ENCODE measurements around the gene PRR18. TPM values are rescaled to one million over a fixed set of nuclear protein-coding genes. Genes with fewer than 3 reads are reported as not detected.

Gene PRR18
- polyA plus RNA-seq, 1 donor: 11.3 TPM

GRCh38 chr6:166306378-166307081, 1.7 kb downstream of the PRR18 start:
- Histone ChIP-seq H3K9me3 (ENCODE audit: control insufficient read depth, low read depth, low read length) (peaks cover 7% of the 10 kb centered on the region), H3K4me1 (ENCODE audit: control insufficient read depth, insufficient read depth, low read length) (peaks cover 17% of the 10 kb centered on the region), H3K4me3 (ENCODE audit: low read length) (peak overlapping the region; percentile 10), H3K27ac (ENCODE audit: low read length) (no peak overlapping the region), H3K27me3 (ENCODE audit: control insufficient read depth, insufficient read depth, low read length) (peaks cover 54% of the 10 kb centered on the region), H3K36me3 (ENCODE audit: control insufficient read depth, insufficient read depth, low read length) (no peaks in the 10 kb centered on the region)
- peak; percentile 25 to 60 for DNase-seq
- WGBS (ENCODE audit: insufficient coverage, low lambda C conversion rate): no CpG with 5 or more reads among the region's 34 CpGs

GRCh38 chr6:166305562-166306117, 2.6 kb downstream of the PRR18 start:
- Histone ChIP-seq H3K4me3 (ENCODE audit: low read length) (no peak overlapping the region), H3K4me1 (ENCODE audit: control insufficient read depth, insufficient read depth, low read length) (peaks cover 17% of the 10 kb centered on the region), H3K36me3 (ENCODE audit: control insufficient read depth, insufficient read depth, low read length) (no peaks in the 10 kb centered on the region), H3K27me3 (ENCODE audit: control insufficient read depth, insufficient read depth, low read length) (peaks cover 53% of the 10 kb centered on the region), H3K27ac (ENCODE audit: low read length) (no peak overlapping the region), H3K9me3 (ENCODE audit: control insufficient read depth, low read depth, low read length) (peaks cover 7% of the 10 kb centered on the region)
- WGBS (ENCODE audit: insufficient coverage, low lambda C conversion rate): no CpG with 5 or more reads among the region's 10 CpGs
- DNase-seq: peak in 1 of 2 donors; percentile 48

GRCh38 chr6:166304106-166304505, 4.1 kb downstream of the PRR18 start:
- H3K27me3 ChIP-seq (ENCODE audit: control insufficient read depth, insufficient read depth, low read length): peaks cover 38% of the 10 kb centered on the region

GRCh38 chr6:166301611-166302529, 6.3 kb downstream of the PRR18 start:
- H3K9me3 ChIP-seq (ENCODE audit: control insufficient read depth, low read depth, low read length): peaks cover 10% of the 10 kb centered on the region
- peaks cover 11% of the 10 kb centered on the region for H3K4me1 ChIP-seq (ENCODE audit: control insufficient read depth, insufficient read depth, low read length)
- H3K36me3 ChIP-seq (ENCODE audit: control insufficient read depth, insufficient read depth, low read length): no peaks in the 10 kb centered on the region
- DNase-seq: no peak
- no peak overlapping the region for H3K4me3 ChIP-seq (ENCODE audit: low read length)
- H3K27me3 ChIP-seq (ENCODE audit: control insufficient read depth, insufficient read depth, low read length): peaks cover 24% of the 10 kb centered on the region
- no peak overlapping the region for H3K27ac ChIP-seq (ENCODE audit: low read length)
- WGBS (ENCODE audit: insufficient coverage, low lambda C conversion rate): no CpG with 5 or more reads among the region's 17 CpGs

More at GRCh38 chr6:166304106-166304505, 4.1 kb downstream of the PRR18 start:
- Histone ChIP-seq H3K27ac (ENCODE audit: low read length) (no peak overlapping the region), H3K9me3 (ENCODE audit: control insufficient read depth, low read depth, low read length) (peaks cover 7% of the 10 kb centered on the region), H3K4me3 (ENCODE audit: low read length) (no peak overlapping the region), H3K4me1 (ENCODE audit: control insufficient read depth, insufficient read depth, low read length) (peaks cover 17% of the 10 kb centered on the region), H3K36me3 (ENCODE audit: control insufficient read depth, insufficient read depth, low read length) (no peaks in the 10 kb centered on the region)
- no CpG with 5 or more reads among the region's 3 CpGs for WGBS (ENCODE audit: insufficient coverage, low lambda C conversion rate)
- no peak for DNase-seq

- WGBS (ENCODE audit: insufficient coverage, low lambda C conversion rate): 100% methylated on average over 2 of the region's 9 CpGs
- H3K9me3 ChIP-seq (ENCODE audit: control insufficient read depth, low read depth, low read length): peaks cover 10% of the 10 kb centered on the region
- H3K4me3 ChIP-seq (ENCODE audit: low read length): no peak overlapping the region
- H3K27ac ChIP-seq (ENCODE audit: low read length): no peak overlapping the region
- peaks cover 12% of the 10 kb centered on the region for H3K27me3 ChIP-seq (ENCODE audit: control insufficient read depth, insufficient read depth, low read length)
- H3K36me3 ChIP-seq (ENCODE audit: control insufficient read depth, insufficient read depth, low read length): no peaks in the 10 kb centered on the region
- H3K4me1 ChIP-seq (ENCODE audit: control insufficient read depth, insufficient read depth, low read length): no peaks in the 10 kb centered on the region
- no peak for DNase-seq
Observed at GRCh38 chr6:166300357-166300987, 7.7 kb downstream of the PRR18 start.

GRCh38 chr6:166297606-166298005, 10.6 kb downstream of the PRR18 start:
- WGBS (ENCODE audit: insufficient coverage, low lambda C conversion rate): no CpG with 5 or more reads among the region's 23 CpGs
- Histone ChIP-seq H3K27me3 (ENCODE audit: control insufficient read depth, insufficient read depth, low read length) (peaks cover 1% of the 10 kb centered on the region), H3K4me3 (ENCODE audit: low read length) (no peak overlapping the region), H3K36me3 (ENCODE audit: control insufficient read depth, insufficient read depth, low read length) (no peaks in the 10 kb centered on the region), H3K9me3 (ENCODE audit: control insufficient read depth, low read depth, low read length) (peaks cover 10% of the 10 kb centered on the region), H3K27ac (ENCODE audit: low read length) (no peak overlapping the region), H3K4me1 (ENCODE audit: control insufficient read depth, insufficient read depth, low read length) (peaks cover 9% of the 10 kb centered on the region)
- no peak for DNase-seq

- Histone ChIP-seq H3K4me3 (ENCODE audit: low read length) (no peak overlapping the region), H3K36me3 (ENCODE audit: control insufficient read depth, insufficient read depth, low read length) (no peaks in the 10 kb centered on the region), H3K27ac (ENCODE audit: low read length) (no peak overlapping the region), H3K4me1 (ENCODE audit: control insufficient read depth, insufficient read depth, low read length) (peaks cover 9% of the 10 kb centered on the region), H3K27me3 (ENCODE audit: control insufficient read depth, insufficient read depth, low read length) (no peaks in the 10 kb centered on the region), H3K9me3 (ENCODE audit: control insufficient read depth, low read depth, low read length) (peaks cover 10% of the 10 kb centered on the region)
- WGBS (ENCODE audit: insufficient coverage, low lambda C conversion rate): 90% methylated on average over 2 of the region's 10 CpGs
- no peak for DNase-seq
Observed at GRCh38 chr6:166296035-166296883, 11.9 kb downstream of the PRR18 start.

- Histone ChIP-seq H3K4me3 (ENCODE audit: low read length) (no peak overlapping the region), H3K36me3 (ENCODE audit: control insufficient read depth, insufficient read depth, low read length) (no peaks in the 10 kb centered on the region), H3K27me3 (ENCODE audit: control insufficient read depth, insufficient read depth, low read length) (peaks cover 2% of the 10 kb centered on the region), H3K9me3 (ENCODE audit: control insufficient read depth, low read depth, low read length) (peaks cover 10% of the 10 kb centered on the region), H3K4me1 (ENCODE audit: control insufficient read depth, insufficient read depth, low read length) (peaks cover 9% of the 10 kb centered on the region), H3K27ac (ENCODE audit: low read length) (no peak overlapping the region)
- no peak for DNase-seq
- WGBS (ENCODE audit: insufficient coverage, low lambda C conversion rate): 75% methylated on average over 2 of the region's 12 CpGs
Observed at GRCh38 chr6:166293731-166294584, 14.2 kb downstream of the PRR18 start.

Data from large intestine (tissue), 3 donors.